CD4-positive, alpha-beta T cell treated with Interleukin-4 for 4 hours (primary cell): ENCODE data around the gene DDR2.
"Not testable (repeated sequence)": the region's sequence is repeated elsewhere in the genome, so short reads cannot be mapped to it uniquely, and the experiment has no call there.

Experiments
- DNase-seq: peaks from one replicate; pipeline ENCODE4 v3.0.0-alpha.2; 2020

Gene DDR2

DNA sequence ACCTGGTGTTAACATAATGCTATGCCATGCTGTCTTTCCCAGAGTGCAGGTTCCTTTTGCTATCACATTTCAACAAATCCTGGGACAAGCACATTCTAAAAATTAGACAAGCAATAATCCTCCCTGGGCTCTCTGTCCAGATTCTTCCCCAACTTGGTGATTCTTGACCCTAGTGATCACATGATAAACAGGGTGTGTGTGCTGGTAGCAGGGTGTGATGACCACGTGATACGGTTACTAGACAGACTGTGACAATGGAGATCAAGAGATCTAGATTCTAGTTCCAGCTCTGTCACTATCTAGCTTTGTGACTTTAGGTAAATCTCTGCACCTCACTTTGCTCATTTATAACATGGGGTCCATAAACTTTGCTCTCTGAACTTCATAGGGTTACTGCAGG, 96.3 kb downstream of the DDR2 start:
- DNase-seq, result no peak

DNA sequence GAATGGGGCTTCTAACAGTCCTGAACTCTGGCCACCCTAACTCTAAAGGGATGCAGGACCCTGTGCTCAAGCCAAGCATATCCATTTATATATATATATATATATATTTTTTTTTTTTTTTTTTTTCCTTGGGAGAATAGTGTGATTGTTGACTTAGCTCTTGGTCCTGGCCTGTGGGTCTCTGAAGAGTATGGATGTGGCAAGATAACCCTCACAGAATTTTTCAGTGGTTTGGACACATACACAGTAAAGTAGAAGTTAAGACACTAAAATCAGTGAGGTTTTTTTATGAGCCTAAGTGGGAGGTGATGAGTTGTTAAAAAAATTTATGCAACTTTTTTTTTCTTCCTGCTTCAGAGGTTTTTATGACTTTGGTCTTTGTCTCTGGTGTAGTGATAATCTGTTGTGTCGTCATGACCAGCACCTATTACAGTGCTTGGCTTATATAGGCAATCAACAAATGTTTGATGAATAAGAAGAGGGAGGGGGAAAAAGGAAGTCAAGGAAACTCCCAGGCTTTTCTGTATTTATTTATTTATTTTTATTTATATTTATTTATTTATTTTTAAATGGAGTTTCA, 97.0 kb downstream of the DDR2 start:
- not testable (repeated sequence) for DNase-seq

DNA sequence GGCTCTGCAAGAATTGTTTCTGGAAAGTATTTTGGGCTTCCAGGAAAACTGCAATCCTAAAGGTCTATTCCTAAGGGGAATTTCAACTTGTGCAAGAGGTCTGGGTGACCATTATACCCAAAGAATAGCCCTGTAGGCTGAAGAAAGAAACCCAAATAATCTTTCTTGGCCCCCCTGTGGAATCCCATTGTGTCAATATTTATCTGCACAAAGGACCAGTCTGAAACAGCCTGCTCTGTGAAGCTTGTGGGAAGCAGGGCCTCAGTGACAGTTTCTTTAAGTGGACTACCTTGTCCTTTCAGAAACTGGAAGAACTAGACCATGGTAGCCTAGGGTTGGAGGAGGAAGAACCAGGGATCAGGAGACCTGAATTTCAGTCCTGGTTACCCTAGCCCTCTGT, 99.8 kb downstream of the DDR2 start:
- DNase-seq, result no peak

DNA sequence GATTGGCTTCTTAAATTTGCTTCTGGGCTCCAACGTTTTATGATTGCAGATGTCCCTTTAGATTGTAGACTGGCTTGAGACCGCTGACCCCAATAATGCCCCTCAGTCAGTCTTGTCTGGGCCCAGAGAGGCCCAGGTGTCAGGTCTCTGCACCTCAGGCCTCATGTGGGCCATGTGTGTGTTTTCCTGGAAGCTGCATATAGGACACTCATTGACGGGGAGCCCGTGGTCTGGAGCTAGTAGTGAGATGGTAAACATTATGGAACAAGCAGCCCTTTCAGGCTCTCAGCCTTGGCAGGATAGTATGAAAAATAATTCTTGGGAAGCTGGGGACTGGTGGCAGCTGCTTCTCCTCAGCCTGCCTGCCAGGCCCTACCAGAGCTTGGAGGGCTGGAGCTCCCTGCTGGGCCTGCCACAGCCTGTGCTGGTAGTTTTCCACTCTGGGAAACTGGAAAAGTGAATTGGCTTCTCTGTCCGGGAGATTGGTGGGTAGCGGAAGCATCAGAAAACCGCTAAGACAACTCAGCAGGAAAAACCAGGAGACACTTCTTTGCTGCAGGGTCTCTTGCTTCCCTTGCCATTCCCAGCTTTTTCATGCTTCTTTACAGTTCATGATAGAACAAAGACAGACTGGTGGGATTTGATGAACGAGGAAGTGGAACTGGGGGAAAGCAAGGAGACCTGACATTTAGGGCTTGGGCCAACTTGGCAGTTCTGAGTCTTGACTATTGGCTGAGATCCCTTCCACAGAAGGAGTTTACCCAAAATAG, 100.5 kb downstream of the DDR2 start:
- DNase-seq, result no peak

DNA sequence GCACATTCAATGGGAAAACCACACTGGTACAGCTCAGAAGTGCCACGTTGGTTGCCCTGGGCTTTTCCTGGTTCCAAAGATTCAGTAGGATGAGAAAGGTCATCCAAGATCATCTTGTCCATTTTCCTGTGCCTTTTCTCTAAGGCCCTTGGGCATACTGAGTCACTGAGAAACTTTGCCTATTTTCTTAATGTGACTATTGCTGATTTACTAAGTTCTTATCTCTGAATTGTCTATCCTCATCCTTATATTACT, 101.0 kb downstream of the DDR2 start:
- no peak for DNase-seq

DNA sequence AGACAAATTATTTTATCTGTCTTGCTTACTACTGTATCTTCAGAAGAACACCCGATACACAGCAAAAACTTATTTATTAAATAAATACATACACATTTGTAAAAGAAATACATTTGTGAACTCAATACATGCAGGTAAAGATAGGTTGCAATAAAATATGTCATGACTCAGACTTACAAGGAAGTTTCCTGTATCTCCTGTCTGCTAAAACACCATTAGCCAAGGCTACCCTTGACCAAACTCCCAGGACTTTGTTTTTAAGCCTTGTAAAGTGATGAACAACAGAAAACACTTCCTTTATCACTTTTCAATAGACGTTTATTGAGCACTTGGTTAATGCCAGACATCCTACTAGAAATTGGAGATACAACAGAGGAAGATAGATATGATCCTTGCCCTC, 101.8 kb downstream of the DDR2 start:
- no peak for DNase-seq

DNA sequence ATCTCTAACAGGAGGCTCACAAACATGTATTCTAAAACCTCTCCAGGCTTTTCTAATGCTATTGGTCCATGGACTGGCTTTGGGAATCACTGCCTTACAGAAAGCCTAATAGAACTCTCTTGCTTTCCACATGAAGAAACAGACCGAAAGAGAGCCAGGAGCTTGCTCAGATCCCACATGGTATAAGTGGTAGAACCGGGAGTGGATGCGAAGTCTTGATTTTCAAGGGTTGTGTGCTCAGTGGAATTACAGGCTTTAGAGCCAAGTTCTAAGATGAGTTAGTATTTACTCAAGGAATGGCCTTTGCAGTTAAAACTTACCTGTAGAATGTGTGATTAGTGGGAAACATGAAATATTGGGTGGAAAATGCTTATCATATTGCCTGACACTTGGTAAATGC, 103.9 kb downstream of the DDR2 start:
- DNase-seq, result no peak

DNA sequence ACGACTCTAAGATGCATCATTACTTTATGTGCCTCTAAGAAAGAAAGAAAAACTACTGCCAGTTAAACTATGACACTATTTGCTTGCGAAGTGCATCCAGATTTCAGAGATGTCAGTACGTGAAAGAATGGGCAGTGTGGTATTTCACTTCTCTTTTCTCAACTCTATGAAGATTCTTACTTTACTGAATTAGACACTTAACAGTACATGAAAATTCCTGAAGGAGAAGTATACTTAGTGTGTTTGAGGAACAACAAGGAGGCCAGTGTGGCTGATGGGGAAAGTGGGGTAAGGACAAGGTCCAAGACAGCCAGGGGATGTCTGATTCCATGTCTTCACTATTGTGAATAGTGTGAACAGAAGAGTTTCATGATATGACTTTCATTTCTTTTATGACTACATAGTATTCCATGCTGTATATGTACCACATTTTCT, 104.4 kb downstream of the DDR2 start:
- DNase-seq, result no peak

DNA sequence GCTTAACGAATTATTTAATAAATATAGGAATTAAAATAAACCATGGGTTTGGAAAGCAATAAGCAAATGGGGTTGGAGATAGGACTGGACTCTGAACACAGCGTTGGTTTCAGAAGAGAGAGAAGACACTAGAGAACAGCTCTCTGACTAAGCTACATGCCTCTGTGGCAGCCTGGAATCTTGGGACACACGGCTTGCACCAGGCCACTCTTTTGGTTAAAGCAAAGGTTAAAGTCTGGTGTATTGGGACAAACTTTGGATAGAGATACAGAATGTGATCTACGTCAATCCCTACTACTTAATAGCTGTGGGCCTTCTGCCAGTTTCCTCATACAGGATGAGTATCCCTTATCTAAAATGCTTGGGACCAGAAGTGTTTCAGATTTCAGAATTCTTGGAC, 108.5 kb downstream of the DDR2 start:
- no peak for DNase-seq

DNA sequence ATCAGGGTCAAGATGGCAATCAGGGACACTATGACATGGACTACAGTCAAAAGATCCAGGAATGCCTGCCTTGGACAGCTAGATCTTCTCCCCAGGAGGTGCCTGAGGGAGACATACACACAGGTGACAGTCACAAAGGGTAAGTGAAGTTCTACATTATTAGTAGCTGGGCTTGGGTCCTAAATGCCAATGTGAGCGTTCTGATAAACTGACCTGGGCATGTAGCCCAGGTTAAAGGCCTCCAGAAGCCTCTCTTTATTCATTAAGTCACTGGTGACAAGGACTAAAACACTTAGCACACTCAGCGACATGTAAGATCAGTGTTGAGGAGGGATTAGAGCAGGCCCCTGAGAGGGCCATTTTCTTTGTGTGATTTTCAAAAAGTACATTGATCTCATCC, 109.3 kb downstream of the DDR2 start:
- no peak for DNase-seq

DNA sequence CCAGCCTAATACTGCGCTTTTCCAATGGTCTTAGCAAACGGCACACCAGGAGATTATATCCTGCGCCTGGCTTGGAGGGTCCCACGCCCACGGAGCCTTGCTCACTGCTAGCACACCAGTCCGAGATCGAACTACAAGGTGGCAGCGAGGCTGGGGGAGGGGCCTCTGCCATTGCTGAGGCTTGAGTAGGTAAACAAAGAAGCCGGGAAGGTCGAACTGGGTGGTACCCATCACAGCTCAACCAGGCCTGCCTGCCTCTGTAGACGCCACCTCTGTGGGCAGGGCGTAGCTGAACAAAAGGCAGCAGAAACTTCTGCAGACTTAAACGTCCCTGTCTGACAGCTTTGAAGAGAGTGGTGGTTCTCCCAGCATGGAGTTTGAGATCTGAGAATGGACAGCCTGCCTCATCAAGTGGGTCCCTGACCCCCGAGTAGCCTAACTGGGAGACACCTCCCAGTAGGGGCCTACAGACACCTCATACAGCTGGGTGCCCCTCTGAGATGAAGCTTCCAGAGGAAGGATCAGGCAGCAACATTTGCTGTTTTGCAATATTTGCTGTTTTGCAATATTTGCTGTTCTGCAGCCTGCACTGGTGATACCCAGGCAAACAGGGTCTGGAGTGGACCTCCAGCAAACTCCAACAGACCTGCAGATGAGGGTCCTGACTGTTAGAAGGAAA, 114.1 kb downstream of the DDR2 start:
- DNase-seq, result not testable (repeated sequence)

DNA sequence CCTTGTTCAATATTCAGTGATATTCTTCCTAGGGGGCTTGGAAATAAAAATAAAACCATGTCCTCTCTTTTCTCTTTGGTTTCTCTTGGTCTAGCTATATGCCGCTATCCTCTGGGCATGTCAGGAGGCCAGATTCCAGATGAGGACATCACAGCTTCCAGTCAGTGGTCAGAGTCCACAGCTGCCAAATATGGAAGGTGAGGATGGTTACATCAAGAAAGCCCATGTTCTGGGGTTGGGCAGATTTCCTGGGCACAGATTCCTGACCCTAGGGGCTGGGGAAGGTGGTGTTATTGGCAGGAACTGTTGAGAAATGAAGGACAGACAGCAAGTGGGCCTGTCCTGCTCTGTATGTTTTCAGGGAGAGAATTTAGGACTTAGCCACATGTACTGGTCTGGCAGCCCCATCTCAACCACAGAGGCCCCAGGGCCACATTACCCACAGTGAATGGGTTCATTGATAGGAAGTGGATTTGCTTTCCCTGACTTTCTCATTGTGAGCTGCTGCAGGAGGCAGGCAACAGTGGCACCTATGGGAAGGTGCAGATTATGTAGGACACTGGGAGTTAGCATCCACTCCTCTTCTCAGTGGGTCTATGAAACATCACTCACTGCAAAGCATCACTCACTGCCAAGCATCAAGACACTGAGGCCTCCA, 120.9 kb downstream of the DDR2 start:
- DNase-seq, result no peak

DNA sequence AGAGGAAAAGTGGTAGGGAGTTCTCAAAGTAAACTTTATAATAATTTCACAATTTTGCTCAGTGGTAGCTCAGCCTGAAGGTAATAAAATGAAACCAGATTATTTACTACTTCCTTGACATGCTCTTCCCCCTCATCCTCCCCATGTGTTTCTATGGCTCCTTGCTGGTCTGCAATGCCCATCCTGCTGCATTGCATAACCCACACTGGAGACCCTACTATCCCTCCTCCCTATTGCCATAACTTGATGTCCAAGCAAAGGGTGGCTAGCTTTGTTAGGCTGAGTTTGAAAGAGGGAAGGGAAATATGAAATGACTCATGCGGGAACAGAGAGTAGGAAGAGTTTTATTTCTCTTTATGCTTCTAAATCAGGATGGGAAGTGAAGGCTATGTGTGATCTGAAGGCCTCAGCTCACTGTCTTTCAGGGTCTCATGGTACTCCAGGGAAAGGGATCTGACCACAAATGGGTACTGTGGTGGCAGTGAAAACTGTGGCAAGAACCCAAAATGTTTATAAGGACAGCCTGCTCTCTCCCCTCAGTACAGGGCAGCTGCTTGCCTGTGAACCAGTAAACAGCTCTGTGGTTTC, 121.8 kb downstream of the DDR2 start:
- DNase-seq, result no peak

DNA sequence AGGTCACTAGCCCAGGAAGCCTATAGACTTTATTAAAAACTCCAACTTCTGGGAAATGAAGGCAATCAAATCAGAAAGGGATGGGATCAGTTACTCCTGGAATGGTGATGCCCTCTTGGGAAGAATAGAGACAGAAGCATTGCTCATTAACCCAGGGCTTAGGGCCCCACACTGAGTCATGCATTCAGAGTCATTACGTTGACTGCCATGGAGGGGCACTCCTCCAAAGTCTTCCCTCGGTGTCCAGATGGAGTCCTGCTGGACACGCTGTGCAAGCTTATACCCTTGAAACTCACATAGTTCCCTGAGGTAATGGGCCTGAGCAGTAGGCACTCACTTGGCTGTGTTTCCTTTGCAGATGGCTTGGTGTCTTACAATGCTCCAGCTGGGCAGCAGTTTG, 123.0 kb downstream of the DDR2 start:
- DNase-seq, result no peak

DNA sequence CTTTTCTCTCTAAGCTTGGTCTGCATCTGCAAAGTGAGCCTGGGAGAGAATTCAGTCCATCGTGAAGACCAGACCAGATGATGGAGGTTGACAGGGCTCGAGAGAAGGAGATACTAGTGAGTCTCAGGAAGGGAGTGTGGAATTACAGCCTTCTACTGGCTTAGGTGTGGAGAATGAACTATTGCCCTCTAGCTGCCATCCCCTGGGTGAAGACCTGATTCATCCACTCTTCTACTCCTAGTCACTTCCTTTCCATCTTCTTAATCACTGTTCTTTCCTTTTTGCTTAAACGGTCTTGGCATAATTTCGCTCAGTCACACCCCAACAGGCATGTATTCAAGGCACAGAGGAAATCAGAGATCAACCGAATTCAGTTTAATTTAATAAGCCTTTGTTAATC, 124.3 kb downstream of the DDR2 start:
- no peak for DNase-seq

DNA sequence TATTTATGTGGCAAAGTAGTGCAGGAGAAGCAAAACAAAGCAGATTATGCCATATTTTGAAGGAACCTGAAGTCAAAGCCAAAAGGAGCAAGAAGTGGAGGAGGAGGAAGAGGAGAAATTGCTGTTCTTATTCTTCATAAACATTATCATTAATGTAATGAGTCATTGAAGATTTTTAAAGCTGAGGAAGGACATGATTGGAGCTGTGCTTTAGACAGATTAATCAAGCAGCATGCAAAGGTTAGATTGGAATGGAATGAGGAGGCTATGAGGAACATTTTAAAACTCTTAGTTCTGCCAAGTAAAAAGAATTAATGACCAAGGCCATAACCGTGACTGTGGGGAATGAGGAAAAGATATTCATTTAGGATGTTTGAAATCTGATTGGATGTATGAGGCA, 125.2 kb downstream of the DDR2 start:
- DNase-seq, result no peak

DNA sequence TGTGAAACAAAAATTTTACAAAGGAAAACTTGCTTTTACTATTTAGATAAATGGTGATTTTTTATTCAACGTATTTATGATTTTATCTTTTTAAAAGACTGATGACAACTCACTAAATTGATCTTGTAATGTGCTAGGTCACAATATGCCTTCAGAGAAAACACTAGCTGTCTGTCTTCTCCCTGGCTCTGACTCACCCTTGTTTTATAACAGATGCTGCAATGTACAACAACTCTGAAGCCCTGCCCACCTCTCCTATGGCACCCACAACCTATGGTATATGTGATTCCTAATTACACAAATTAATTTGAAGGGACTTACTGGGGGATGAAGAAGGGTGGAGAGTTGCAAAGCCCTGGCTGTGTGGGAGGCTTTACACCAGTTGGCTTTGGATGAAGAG, 133.5 kb downstream of the DDR2 start:
- no peak for DNase-seq

DNA sequence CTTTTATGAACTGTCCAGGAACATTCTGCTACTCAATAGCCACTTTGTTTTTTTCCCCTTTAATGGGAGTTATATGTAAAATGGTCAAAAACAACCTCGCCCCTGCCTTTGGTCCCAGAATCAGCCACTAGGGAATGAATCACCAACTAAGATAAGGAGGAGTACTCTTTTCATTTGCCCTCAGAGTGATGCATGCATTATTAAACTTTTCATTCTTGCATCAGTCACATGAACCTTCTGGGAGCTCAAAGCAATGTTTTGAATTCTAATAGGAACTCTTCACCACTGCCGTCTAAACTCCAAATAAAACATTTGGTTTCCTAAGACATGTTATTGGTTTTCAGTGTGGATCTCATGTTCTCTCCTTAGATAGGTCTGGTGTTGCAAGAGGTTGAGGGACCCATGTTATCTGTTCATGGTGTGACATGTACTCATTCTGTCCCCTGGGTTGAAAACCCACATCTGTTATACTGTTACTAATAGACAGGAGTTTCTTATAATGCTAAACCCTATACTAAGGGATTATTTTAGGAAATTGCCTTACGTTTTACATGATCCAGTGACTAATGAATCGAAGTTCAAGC, 140.4 kb downstream of the DDR2 start:
- DNase-seq, result no peak

DNA sequence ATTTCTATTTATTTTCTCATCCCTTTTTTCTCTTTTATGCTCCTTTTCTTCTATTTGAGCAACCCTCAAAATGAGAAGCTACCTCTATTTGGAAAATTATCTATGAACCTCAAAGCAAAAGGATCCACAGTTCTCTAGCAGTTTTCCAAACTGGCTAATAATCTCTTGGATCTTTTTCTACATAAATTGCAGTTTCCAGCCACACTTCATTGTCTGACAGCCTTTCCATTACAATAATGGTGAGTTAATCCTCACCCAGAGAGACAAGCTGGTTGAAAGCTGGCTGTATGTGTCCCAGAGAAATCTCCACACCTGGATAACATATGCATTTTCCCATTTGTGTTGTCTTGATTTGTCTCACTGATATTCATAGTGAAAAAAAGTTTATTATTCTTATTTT, 141.7 kb downstream of the DDR2 start:
- no peak for DNase-seq

DNA sequence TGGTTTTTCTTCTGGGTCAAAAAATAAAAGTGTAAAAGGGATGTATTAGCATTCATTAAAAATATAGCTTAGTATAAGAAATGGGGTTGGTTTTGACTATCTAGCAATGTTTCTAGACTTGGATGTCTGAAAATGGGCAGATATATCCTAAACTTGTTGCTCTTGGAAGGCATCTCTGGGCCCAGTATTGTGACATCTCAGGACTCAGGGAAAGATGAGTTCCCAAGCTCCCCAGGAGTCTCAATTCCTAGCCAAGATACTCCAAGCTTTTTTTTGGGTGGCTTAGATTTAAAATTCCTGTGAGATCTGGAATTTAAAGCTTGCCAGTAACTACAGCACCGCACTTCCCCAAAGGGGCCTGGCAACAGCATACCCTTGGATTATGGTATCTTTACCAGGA, 146.8 kb downstream of the DDR2 start:
- DNase-seq, result no peak

DNA sequence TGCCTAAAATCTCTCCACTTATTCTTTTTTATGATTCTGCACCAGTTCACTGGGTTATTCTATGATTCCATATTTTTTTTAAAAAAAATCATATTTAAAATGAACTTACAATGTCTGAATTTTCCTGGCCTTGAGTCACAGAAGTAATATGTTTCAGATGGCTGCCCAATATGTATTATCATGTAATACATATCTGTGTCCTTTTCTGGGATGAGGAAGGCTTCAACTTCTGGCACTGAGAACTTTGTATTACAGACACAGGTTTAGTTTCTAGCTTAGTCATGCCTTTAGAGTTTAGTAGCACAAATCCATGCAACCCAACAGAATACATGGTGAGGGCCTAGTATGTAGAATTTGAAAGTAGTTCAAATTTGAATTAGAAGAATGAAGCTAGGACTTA, 150.4 kb downstream of the DDR2 start:
- no peak for DNase-seq

DNA sequence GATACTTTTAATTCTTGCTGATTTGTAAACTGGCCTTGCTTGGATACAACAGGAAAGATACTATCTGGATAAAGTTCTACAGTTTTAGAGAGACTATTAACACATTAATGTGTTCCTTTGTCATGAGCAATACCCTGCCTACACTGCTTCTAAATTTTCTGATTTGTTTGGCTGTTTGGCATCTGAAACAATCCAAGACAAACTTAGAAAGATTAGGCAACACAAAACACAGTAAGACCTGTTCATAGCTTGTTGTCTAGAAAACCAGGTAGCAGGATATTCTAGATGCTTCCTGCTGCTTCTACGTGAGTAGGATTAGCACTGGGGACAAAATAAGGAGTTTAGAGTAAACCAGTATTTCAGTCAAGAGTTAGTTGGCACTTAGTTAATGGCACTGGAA, 152.7 kb downstream of the DDR2 start:
- not testable (repeated sequence) for DNase-seq

DNA sequence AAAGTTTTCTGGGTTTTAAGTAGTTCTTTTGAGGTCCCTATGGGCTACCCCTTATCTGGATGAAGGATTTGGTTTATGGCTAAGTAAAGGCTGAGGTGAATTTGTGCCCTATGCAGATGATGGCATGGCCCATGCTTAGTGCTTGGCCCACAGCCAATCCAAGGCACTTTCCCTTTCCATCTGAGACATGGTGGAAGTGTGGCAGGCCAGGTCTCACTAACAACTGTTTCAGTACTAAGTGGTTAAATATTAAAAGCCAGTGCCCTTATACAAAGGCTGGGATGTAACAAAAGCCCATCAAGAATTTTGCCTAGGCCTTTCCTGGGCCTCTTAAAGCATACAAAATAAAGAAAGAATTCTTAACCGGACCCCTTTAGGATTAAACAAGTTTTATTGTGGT, 156.5 kb downstream of the DDR2 start:
- not testable (repeated sequence) for DNase-seq
